Head of caudate nucleus (tissue), 42 donors: ENCODE results near the gene SCAF8.
"Not testable (repeated sequence)": the region's sequence is repeated elsewhere in the genome, so short reads cannot be mapped to it uniquely, and the experiment has no call there.

Experiments used
- DNase-seq, 42 donors: peaks; one replicate each; pipeline versions ENCODE4 v3.0.0 to v3.0.0-alpha.2; 2020 to 2021; ENCODE audit warnings: mixed read lengths in 7 of 42
- intact Hi-C: fragments of 100-400 bp; cut with DNase I; formaldehyde crosslinking; loops from one replicate; pipeline ENCODE4 v1.15.0; 2022

SCAF8 gene

GRCh38 chr6:154767003-154767723, 33.9 kb downstream of the SCAF8 start:
- no peak for DNase-seq
- intact Hi-C loops: no loop called here

- intact Hi-C loops: no loop called here
- no peak for DNase-seq
Observed at GRCh38 chr6:154768280-154768679, 35.1 kb downstream of the SCAF8 start.

GRCh38 chr6:154773610-154774089, 40.4 kb downstream of the SCAF8 start:
- intact Hi-C loops: no loop called here

GRCh38 chr6:154779157-154779556, 45.9 kb downstream of the SCAF8 start:
- intact Hi-C loops, DNase-seq: not testable (repeated sequence)

More at GRCh38 chr6:154773610-154774089, 40.4 kb downstream of the SCAF8 start:
- DNase-seq: no peak

- intact Hi-C loops: no loop called here
- DNase-seq: no peak
Observed at GRCh38 chr6:154782193-154782592, 49.0 kb downstream of the SCAF8 start.

- no peak for DNase-seq
- intact Hi-C loops: no loop called here
Observed at GRCh38 chr6:154783229-154783628, 50.0 kb downstream of the SCAF8 start.

- no peak for DNase-seq
Observed at GRCh38 chr6:154785075-154785474, 51.9 kb downstream of the SCAF8 start.

GRCh38 chr6:154786144-154786868, 53.1 kb downstream of the SCAF8 start:
- intact Hi-C loops: no loop called here
- DNase-seq: no peak

More at GRCh38 chr6:154785075-154785474, 51.9 kb downstream of the SCAF8 start:
- intact Hi-C loops: no loop called here

GRCh38 chr6:154791556-154792317, 58.5 kb downstream of the SCAF8 start:
- DNase-seq: no peak
- intact Hi-C loops: no loop called here

GRCh38 chr6:154792325-154792724, 59.1 kb downstream of the SCAF8 start:
- no peak for DNase-seq
- intact Hi-C loops: no loop called here

- no peak for DNase-seq
- intact Hi-C loops: no loop called here
Observed at GRCh38 chr6:154792761-154793160, 59.5 kb downstream of the SCAF8 start.

GRCh38 chr6:154796484-154796883, 63.3 kb downstream of the SCAF8 start:
- DNase-seq: no peak
- intact Hi-C loops: no loop called here

GRCh38 chr6:154797857-154798256, 64.6 kb downstream of the SCAF8 start:
- no peak for DNase-seq
- intact Hi-C loops: no loop called here

- intact Hi-C loops: loop anchor here (5.0 kb wide), 1 partner anchor 63 kb away; no protein-coding TSS in a partner anchor
- DNase-seq: no peak
Observed at GRCh38 chr6:154800338-154800737, 67.1 kb downstream of the SCAF8 start.

- peak in 2 of 42 donors; percentile 13 for DNase-seq
- intact Hi-C loops: loop anchor here (2.0 kb wide), 1 partner anchor 133 kb away; no protein-coding TSS in a partner anchor
Observed at GRCh38 chr6:154805288-154805911, 72.2 kb downstream of the SCAF8 start.

- intact Hi-C loops: no loop called here
- no peak for DNase-seq
Observed at GRCh38 chr6:154806804-154807203, 73.6 kb downstream of the SCAF8 start.

GRCh38 chr6:154811663-154812062, 78.4 kb downstream of the SCAF8 start:
- intact Hi-C loops, DNase-seq: not testable (repeated sequence)

- DNase-seq: no peak
- intact Hi-C loops: no loop called here
Observed at GRCh38 chr6:154814063-154814462, 80.8 kb downstream of the SCAF8 start.
